ENCODE measurements around the gene APCDD1L. TPM values are rescaled to one million over a fixed set of nuclear protein-coding genes. Genes with fewer than 3 reads are reported as not detected.

The APCDD1L gene
- total and polyA plus RNA-seq, 8 donors = 0.09 to 0.23 (median 0.13) TPM; not detected in 1

GRCh38 chr20:58526411-58526810, 11.2 kb upstream of the APCDD1L start:
- DNase-seq (no peak), ATAC-seq (no peak)
- TF ChIP-seq CTCF (IDR thresholded peaks at IDR 0.05) = no peak
- H3K4me1 ChIP-seq = no peaks in the 10 kb centered on the region
- no peak overlapping the region for H3K4me3 ChIP-seq
- intact Hi-C loops (cut with DNase I) = no loop called here
- H3K36me3 ChIP-seq = no peaks in the 10 kb centered on the region
- no peak overlapping the region for H3K27ac ChIP-seq
- no peaks in the 10 kb centered on the region for H3K27me3 ChIP-seq
- H3K9me3 ChIP-seq = peaks cover 0 to 42% of the 10 kb centered on the region in 2 donors

GRCh38 chr20:58524814-58525213, 9.6 kb upstream of the APCDD1L start:
- Histone ChIP-seq H3K27ac (no peak overlapping the region), H3K27me3 (no peaks in the 10 kb centered on the region), H3K4me1 (no peaks in the 10 kb centered on the region), H3K36me3 (no peaks in the 10 kb centered on the region), H3K9me3 (peaks cover 0 to 30% of the 10 kb centered on the region in 2 donors), H3K4me3 (no peak overlapping the region)
- intact Hi-C loops (cut with DNase I) = no loop called here
- DNase-seq (no peak), ATAC-seq (no peak)
- no peak for TF ChIP-seq CTCF (IDR thresholded peaks at IDR 0.05)

- Histone ChIP-seq H3K4me1 (no peaks in the 10 kb centered on the region), H3K27ac (no peak overlapping the region), H3K36me3 (no peaks in the 10 kb centered on the region), H3K4me3 (no peak overlapping the region), H3K9me3 (peaks cover 0 to 22% of the 10 kb centered on the region in 2 donors), H3K27me3 (no peaks in the 10 kb centered on the region)
- no peak for DNase-seq
- no peak for TF ChIP-seq CTCF (IDR thresholded peaks at IDR 0.05)
- intact Hi-C loops (cut with DNase I) = no loop called here
- ATAC-seq = no peak
Measured at GRCh38 chr20:58523971-58524315, 8.7 kb upstream of the APCDD1L start.

GRCh38 chr20:58523072-58523970, 8.1 kb upstream of the APCDD1L start:
- TF ChIP-seq CTCF (IDR thresholded peaks at IDR 0.05) = no peak
- no peak overlapping the region for H3K4me3 ChIP-seq
- H3K27ac ChIP-seq = no peak overlapping the region
- intact Hi-C loops (cut with DNase I) = no loop called here
- DNase-seq (no peak), ATAC-seq (no peak)
- peaks cover 0 to 21% of the 10 kb centered on the region in 2 donors for H3K9me3 ChIP-seq
- H3K4me1 ChIP-seq = no peaks in the 10 kb centered on the region
- H3K36me3 ChIP-seq = no peaks in the 10 kb centered on the region
- no peaks in the 10 kb centered on the region for H3K27me3 ChIP-seq

GRCh38 chr20:58522666-58523065, 7.5 kb upstream of the APCDD1L start:
- Histone ChIP-seq H3K4me1 (no peaks in the 10 kb centered on the region), H3K4me3 (no peak overlapping the region), H3K27me3 (peaks cover 0 to under 1% of the 10 kb centered on the region in 2 donors), H3K36me3 (no peaks in the 10 kb centered on the region), H3K9me3 (peaks cover 0 to 21% of the 10 kb centered on the region in 2 donors), H3K27ac (no peak overlapping the region)
- TF ChIP-seq CTCF (IDR thresholded peaks at IDR 0.05) = no peak
- DNase-seq (no peak), ATAC-seq (no peak)
- intact Hi-C loops (cut with DNase I) = no loop called here
